Neural crest cell (in vitro differentiated cells): ENCODE results near the gene ADAMTSL1. TPM values are rescaled to one million over a fixed set of nuclear protein-coding genes. Genes with fewer than 3 reads are reported as not detected.

Source experiments
- DNase-seq: peaks from one replicate; pipeline ENCODE4 v3.0.0; 2021; ENCODE audit warnings: low read depth, mixed read lengths, low spot score
- H3K27ac Mint-ChIP-seq: one replicate; pipeline ENCODE4 v1.8.0; 2021; ENCODE audit warnings: mild to moderate bottlenecking, mixed read lengths; ENCODE audit not compliant: unreplicated experiment
- H3K27me3 Mint-ChIP-seq: 2 replicates; pipeline ENCODE4 v1.8.0; 2021; ENCODE audit warnings: low read depth, mild to moderate bottlenecking, mixed read lengths
- H3K36me3 Mint-ChIP-seq: 2 replicates; pipeline ENCODE4 v1.8.0; 2021; ENCODE audit warnings: low read depth, mild to moderate bottlenecking, mixed read lengths
- H3K4me1 Mint-ChIP-seq: 2 replicates; pipeline ENCODE4 v1.8.0; 2021; ENCODE audit warnings: mixed read lengths
- H3K4me3 Mint-ChIP-seq: one replicate; pipeline ENCODE4 v1.8.0; 2021; ENCODE audit warnings: mild to moderate bottlenecking, mixed read lengths
- H3K9me3 Mint-ChIP-seq: 2 replicates; pipeline ENCODE4 v1.8.0; 2021; ENCODE audit warnings: mixed read lengths
- total RNA-seq: library from RNA; stranded (reverse); gene quantifications from 2 replicates; pipeline ENCODE4 v1.2.1, GENCODE V29; 2021
- TF ChIP-seq, protein P1 (sequence below): fragments of 200-600 bp; sonication (generic); conservative IDR thresholded peaks from 2 replicates; pipeline ENCODE4 v1.5.0; 2021; ENCODE audit warnings: antibody characterized with exemption, mild to moderate bottlenecking

ADAMTSL1 gene
- total RNA-seq, 1 donor from 2014 or later = 2.3 TPM

- TF ChIP-seq, protein P1, sequence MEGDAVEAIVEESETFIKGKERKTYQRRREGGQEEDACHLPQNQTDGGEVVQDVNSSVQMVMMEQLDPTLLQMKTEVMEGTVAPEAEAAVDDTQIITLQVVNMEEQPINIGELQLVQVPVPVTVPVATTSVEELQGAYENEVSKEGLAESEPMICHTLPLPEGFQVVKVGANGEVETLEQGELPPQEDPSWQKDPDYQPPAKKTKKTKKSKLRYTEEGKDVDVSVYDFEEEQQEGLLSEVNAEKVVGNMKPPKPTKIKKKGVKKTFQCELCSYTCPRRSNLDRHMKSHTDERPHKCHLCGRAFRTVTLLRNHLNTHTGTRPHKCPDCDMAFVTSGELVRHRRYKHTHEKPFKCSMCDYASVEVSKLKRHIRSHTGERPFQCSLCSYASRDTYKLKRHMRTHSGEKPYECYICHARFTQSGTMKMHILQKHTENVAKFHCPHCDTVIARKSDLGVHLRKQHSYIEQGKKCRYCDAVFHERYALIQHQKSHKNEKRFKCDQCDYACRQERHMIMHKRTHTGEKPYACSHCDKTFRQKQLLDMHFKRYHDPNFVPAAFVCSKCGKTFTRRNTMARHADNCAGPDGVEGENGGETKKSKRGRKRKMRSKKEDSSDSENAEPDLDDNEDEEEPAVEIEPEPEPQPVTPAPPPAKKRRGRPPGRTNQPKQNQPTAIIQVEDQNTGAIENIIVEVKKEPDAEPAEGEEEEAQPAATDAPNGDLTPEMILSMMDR = no peak
- DNase-seq = no peak
- Mint-ChIP-seq H3K9me3 (peaks cover 7% of the 10 kb centered on the region), H3K27me3 (peaks cover 30% of the 10 kb centered on the region), H3K36me3 (peaks cover 5% of the 10 kb centered on the region), H3K4me3 (no peak overlapping the region), H3K27ac (no peak overlapping the region), H3K4me1 (no peaks in the 10 kb centered on the region)
Observed at GRCh38 chr9:18466101-18466500, 7.9 kb upstream of the ADAMTSL1 start.

GRCh38 chr9:18467696-18468095, 6.3 kb upstream of the ADAMTSL1 start:
- H3K36me3 Mint-ChIP-seq = peaks cover 5% of the 10 kb centered on the region

DNA sequence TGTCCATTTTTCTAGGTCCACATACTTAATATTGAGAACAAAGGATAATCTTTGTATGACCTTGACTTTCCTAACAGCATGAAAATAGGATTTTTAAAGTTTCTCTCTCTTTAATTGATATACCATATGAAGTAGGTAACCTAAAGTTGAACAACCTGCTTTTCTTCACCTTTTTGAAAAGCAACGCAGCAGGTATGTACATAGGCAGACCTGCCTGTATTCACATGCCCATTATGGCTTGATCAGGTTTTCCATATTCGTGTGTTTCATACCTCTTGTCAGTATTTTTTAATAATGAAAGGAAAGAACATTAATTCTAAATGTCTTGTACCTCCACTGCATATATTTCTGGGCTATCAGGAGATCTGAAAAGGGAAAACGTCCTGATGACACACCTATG, 1.5 kb upstream of the ADAMTSL1 start:
- Mint-ChIP-seq H3K36me3 (peaks cover 5% of the 10 kb centered on the region), H3K4me3 (no peak overlapping the region), H3K27me3 (peaks cover 83% of the 10 kb centered on the region), H3K4me1 (peaks cover 28% of the 10 kb centered on the region), H3K27ac (no peak overlapping the region), H3K9me3 (peaks cover 3% of the 10 kb centered on the region)
- TF ChIP-seq, protein P1 = no peak
- no peak for DNase-seq

More at GRCh38 chr9:18467696-18468095, 6.3 kb upstream of the ADAMTSL1 start:
- TF ChIP-seq, protein P1 = no peak
- no peak overlapping the region for H3K4me3 Mint-ChIP-seq
- no peak for DNase-seq
- no peak overlapping the region for H3K27ac Mint-ChIP-seq
- peaks cover 3% of the 10 kb centered on the region for H3K4me1 Mint-ChIP-seq
- H3K27me3 Mint-ChIP-seq = peaks cover 42% of the 10 kb centered on the region
- H3K9me3 Mint-ChIP-seq = peaks cover 5% of the 10 kb centered on the region

GRCh38 chr9:18472841-18473251, 1.1 kb upstream of the ADAMTSL1 start:
- peaks cover 5% of the 10 kb centered on the region for H3K36me3 Mint-ChIP-seq
- H3K9me3 Mint-ChIP-seq = peaks cover 3% of the 10 kb centered on the region
- H3K27ac Mint-ChIP-seq = no peak overlapping the region
- no peak for DNase-seq
- peaks cover 32% of the 10 kb centered on the region for H3K4me1 Mint-ChIP-seq
- peak overlapping the region; percentile 79 for H3K4me3 Mint-ChIP-seq
- peaks cover 85% of the 10 kb centered on the region for H3K27me3 Mint-ChIP-seq
- TF ChIP-seq, protein P1 = no peak

DNA sequence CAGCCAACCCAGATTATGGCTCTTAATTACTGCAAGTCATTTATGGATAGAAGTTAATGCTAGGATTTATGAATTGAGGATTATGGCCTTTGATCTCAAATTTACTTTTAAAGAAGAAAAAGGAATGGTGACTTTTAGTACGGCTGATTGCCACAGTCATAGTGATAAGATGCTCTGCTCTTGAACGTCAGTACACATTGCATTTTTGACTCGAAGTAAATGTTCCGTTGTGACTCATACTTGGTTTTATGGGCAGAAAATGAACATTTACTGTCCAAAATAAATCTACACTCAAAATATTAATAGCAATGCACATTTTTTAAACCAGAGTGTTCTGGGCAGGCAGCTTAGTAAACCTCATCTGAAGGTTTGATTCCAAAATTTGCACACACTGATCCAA, 830 bp downstream of the ADAMTSL1 start:
- Mint-ChIP-seq H3K4me3 (peak overlapping the region; percentile 79), H3K27ac (no peak overlapping the region), H3K4me1 (peaks cover 37% of the 10 kb centered on the region), H3K36me3 (peaks cover under 1% of the 10 kb centered on the region), H3K9me3 (peaks cover under 1% of the 10 kb centered on the region), H3K27me3 (peaks cover 89% of the 10 kb centered on the region)
- TF ChIP-seq, protein P1 = no peak
- no peak for DNase-seq
